GM12878 (cell line): Measurements from ENCODE around the gene KRTAP26-1.

Source experiments
- ASH2L ChIP-seq: fragments of 300-600, 200-600 bp; sonication (generic); IDR thresholded peaks from 2 replicates; pipeline ENCODE4 v1.6.1; 2017; ENCODE audit warnings: low read depth, mild to moderate bottlenecking, borderline replicate concordance
- CBX5 ChIP-seq: sonication (generic); IDR thresholded peaks from 2 replicates; pipeline ENCODE4 v1.6.1; 2016; ENCODE audit warnings: low read depth, moderate library complexity, mild to moderate bottlenecking, inconsistent platforms
- GABPA ChIP-seq: IDR thresholded peaks from 2 replicates; pipeline ENCODE4 v1.6.1; 2014; ENCODE audit warnings: antibody characterized with exemption, low read depth, mild to moderate bottlenecking, inconsistent platforms
- POLR2A ChIP-seq: IDR thresholded peaks from 2 replicates; pipeline ENCODE4 v1.6.1; 2011; ENCODE audit warnings: low read depth, mild to moderate bottlenecking, low read length
- RCOR1 ChIP-seq: conservative IDR thresholded peaks from 2 replicates; pipeline ENCODE4 v1.6.1; 2012; ENCODE audit warnings: low read depth, low read length, improper control_type of control experiment
- RFX5 ChIP-seq: IDR thresholded peaks from 2 replicates; pipeline ENCODE4 v1.6.1; 2011; ENCODE audit warnings: low read depth, low read length, improper control_type of control experiment
- SPI1 ChIP-seq: IDR thresholded peaks from 2 replicates; pipeline ENCODE4 v1.6.1; 2011; ENCODE audit warnings: low read depth, mild to moderate bottlenecking, low read length, moderate library complexity, borderline replicate concordance; ENCODE audit not compliant: insufficient read depth
- SREBF1 ChIP-seq: IDR thresholded peaks from 2 replicates; pipeline ENCODE4 v1.6.1; 2012; ENCODE audit warnings: mild to moderate bottlenecking, low read length
- TF ChIP-seq, protein P1 (sequence below): IDR thresholded peaks from 2 replicates; pipeline ENCODE4 v1.6.1; 2012; ENCODE audit warnings: low read length, inconsistent platforms
- TF ChIP-seq, protein P2 (sequence below), 3 experiments: IDR thresholded peaks in 2 of 3; conservative IDR thresholded peaks in 1 of 3; 2 replicates each; pipeline ENCODE4 v1.5.1; 2011; ENCODE audit warnings: low read depth in 3 of 3, low read length in 3 of 3, mild to moderate bottlenecking in 3 of 3, control low read depth in 2 of 3, moderate library complexity in 2 of 3, inconsistent platforms in 1 of 3, mixed read lengths in 1 of 3; ENCODE audit not compliant: control insufficient read depth in 2 of 3, insufficient read depth in 1 of 3; ENCODE audit errors: extremely low read depth in 1 of 3
- TF ChIP-seq, protein P3 (sequence below): fragments of 150-350 bp; IDR thresholded peaks from 2 replicates; pipeline ENCODE4 v1.6.1; 2016; ENCODE audit warnings: low read depth, low read length

DNA sequence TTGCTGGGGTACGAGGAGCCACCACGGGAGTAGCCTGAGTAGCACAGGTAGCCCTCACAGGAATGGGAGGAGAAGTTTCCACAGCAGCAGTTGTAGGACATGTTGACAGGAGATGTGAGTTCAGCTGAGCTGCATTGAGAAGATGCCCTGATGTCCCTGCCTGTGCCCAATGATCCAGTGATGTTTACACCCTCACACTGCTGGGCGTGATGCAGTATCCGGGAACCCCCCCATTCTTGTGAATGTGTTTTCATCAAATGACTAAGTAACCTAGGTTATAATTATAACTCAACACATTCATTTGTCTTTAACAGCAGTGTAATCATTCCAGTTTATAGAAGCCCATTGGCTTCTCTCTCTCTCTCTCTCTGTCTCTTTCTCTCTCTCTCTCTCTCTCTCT lies 28.4 kb upstream of the KRTAP26-1 start, which contains the start of gene KRTAP23-1:
- TF ChIP-seq, protein P1, sequence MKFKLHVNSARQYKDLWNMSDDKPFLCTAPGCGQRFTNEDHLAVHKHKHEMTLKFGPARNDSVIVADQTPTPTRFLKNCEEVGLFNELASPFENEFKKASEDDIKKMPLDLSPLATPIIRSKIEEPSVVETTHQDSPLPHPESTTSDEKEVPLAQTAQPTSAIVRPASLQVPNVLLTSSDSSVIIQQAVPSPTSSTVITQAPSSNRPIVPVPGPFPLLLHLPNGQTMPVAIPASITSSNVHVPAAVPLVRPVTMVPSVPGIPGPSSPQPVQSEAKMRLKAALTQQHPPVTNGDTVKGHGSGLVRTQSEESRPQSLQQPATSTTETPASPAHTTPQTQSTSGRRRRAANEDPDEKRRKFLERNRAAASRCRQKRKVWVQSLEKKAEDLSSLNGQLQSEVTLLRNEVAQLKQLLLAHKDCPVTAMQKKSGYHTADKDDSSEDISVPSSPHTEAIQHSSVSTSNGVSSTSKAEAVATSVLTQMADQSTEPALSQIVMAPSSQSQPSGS: no peak
- TF ChIP-seq SPI1: no peak
- TF ChIP-seq, protein P2, sequence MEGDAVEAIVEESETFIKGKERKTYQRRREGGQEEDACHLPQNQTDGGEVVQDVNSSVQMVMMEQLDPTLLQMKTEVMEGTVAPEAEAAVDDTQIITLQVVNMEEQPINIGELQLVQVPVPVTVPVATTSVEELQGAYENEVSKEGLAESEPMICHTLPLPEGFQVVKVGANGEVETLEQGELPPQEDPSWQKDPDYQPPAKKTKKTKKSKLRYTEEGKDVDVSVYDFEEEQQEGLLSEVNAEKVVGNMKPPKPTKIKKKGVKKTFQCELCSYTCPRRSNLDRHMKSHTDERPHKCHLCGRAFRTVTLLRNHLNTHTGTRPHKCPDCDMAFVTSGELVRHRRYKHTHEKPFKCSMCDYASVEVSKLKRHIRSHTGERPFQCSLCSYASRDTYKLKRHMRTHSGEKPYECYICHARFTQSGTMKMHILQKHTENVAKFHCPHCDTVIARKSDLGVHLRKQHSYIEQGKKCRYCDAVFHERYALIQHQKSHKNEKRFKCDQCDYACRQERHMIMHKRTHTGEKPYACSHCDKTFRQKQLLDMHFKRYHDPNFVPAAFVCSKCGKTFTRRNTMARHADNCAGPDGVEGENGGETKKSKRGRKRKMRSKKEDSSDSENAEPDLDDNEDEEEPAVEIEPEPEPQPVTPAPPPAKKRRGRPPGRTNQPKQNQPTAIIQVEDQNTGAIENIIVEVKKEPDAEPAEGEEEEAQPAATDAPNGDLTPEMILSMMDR (IDR thresholded peaks at IDR 0.05 in 2 of 3, conservative IDR thresholded peaks at IDR 0.05 in 1 of 3; ENCODE audit: control insufficient read depth in 2 of 3, extremely low read depth in 1 of 3, insufficient read depth in 1 of 3, low read depth in 3 of 3, low read length in 3 of 3): no peak
- no peak for TF ChIP-seq POLR2A
- no peak for TF ChIP-seq RFX5
- TF ChIP-seq, protein P3, sequence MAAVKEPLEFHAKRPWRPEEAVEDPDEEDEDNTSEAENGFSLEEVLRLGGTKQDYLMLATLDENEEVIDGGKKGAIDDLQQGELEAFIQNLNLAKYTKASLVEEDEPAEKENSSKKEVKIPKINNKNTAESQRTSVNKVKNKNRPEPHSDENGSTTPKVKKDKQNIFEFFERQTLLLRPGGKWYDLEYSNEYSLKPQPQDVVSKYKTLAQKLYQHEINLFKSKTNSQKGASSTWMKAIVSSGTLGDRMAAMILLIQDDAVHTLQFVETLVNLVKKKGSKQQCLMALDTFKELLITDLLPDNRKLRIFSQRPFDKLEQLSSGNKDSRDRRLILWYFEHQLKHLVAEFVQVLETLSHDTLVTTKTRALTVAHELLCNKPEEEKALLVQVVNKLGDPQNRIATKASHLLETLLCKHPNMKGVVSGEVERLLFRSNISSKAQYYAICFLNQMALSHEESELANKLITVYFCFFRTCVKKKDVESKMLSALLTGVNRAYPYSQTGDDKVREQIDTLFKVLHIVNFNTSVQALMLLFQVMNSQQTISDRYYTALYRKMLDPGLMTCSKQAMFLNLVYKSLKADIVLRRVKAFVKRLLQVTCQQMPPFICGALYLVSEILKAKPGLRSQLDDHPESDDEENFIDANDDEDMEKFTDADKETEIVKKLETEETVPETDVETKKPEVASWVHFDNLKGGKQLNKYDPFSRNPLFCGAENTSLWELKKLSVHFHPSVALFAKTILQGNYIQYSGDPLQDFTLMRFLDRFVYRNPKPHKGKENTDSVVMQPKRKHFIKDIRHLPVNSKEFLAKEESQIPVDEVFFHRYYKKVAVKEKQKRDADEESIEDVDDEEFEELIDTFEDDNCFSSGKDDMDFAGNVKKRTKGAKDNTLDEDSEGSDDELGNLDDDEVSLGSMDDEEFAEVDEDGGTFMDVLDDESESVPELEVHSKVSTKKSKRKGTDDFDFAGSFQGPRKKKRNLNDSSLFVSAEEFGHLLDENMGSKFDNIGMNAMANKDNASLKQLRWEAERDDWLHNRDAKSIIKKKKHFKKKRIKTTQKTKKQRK: no peak
- TF ChIP-seq ASH2L: no peak
- TF ChIP-seq CBX5: no peak
- TF ChIP-seq GABPA: no peak
- no peak for TF ChIP-seq SREBF1
- TF ChIP-seq RCOR1: no peak
